Measurements from ENCODE around the gene MAPK8IP3. TPM values are rescaled to one million over a fixed set of nuclear protein-coding genes. Genes with fewer than 3 reads are reported as not detected.

Gene MAPK8IP3
- total RNA-seq, 2 experiments from 2014 or later: 46.5 to 50.7 TPM

DNA sequence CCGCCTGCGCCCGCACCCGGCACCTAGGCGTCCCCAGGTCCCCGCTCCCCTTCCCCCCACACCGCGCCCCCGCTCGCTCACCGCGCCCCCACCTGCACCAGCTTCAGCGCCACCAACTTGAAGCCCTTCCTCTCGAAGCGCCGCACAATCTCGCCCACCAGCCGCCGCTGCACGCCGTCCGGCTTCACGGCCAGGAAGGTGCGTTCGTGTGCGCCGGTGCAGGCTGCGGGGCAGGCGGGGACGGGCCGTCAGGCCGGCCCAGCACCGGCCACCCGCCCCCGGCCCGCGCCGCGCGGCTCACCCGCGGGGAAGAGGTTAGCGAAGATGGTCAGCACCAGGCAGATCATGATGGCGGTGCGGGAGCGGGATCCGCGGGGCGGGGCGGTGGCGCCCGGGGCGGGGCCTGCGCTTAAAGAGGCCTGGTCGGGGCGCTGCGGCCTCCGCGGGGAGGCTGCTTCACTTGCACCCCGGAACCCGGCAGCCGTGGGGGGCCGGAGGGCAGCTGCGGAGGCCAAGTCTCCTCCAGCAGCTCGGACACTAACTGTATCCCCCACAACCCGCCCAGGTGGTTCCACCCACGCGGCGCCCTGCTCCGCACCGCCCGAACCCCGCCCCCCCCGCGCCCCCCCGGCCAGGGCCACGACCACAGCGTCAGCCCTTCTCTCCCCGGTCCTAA lies 65.3 kb downstream of the MAPK8IP3 start, which contains the start of gene NME3:
Gene NME3, minus strand, starts transcription at position 356 of the 676 bp plus-strand sequence. Its CDS starts 9 bp downstream, at position 347.
- intact Hi-C loops (cut with micrococcal nuclease): loop anchor here (5.0 kb wide), 2 partner anchors 171 to 349 kb away; partner anchors contain the start of genes MSRB1 and UQCC4
- Mint-ChIP-seq H3K27me3 (ENCODE audit: low read depth) (no peaks in the 10 kb centered on the region), H3K4me3 (peak within 1 kb of the TSS; percentile 93), H3K9me3 (no peaks in the 10 kb centered on the region), H3K36me3 (ENCODE audit: low read depth) (peaks cover 15% of the 10 kb centered on the region), H3K27ac (peak within 1 kb of the TSS; percentile 91), H3K4me1 (ENCODE audit: low read depth) (peaks cover 7% of the 10 kb centered on the region)
- CTCF ChIA-PET: interaction anchor here (0.5 to 3.5 kb wide), 3 partner anchors 11 to 170 kb away, joined by 3 to 26 read pairs (median 3); partner anchors contain the start of genes NUBP2 and SPSB3
- DNase-seq: peak; percentile 81

DNA sequence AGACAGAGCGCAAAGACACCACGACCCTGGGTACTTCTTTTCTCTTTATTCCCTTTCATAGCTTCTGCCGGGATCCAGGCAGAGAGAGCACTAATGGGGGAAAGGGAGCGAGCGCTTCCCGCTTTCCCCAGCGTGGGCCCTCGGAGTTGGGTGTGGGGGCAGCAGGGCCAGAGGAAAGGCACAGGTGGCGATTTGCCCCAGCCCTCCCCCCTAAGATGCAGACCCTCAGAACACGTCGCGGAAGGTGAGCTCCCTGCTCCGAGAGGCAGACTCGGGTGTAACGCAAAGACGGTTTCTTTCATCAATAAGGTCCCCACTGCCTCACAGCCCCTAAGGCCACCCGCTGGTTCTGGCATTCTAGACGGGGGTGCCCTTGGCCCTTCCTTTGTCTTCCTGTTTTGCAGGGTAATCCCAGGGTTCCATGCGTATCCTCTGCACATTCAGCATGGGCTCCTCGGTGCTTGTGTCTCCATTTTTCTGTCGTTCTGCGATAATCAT lies 65.9 kb downstream of the MAPK8IP3 start:
- Mint-ChIP-seq H3K4me1 (ENCODE audit: low read depth) (peaks cover 7% of the 10 kb centered on the region), H3K9me3 (no peaks in the 10 kb centered on the region), H3K27me3 (ENCODE audit: low read depth) (no peaks in the 10 kb centered on the region), H3K27ac (peak overlapping the region; percentile 91), H3K36me3 (ENCODE audit: low read depth) (peaks cover 15% of the 10 kb centered on the region), H3K4me3 (peak overlapping the region; percentile 93)
- intact Hi-C loops (cut with micrococcal nuclease): loop anchor here (1.0 to 5.0 kb wide), 7 partner anchors 55 to 463 kb away; partner anchors contain the start of genes CRAMP1, FAHD1, HAGH and IFT140
- no peak for DNase-seq
- CTCF ChIA-PET: interaction anchor here (0.5 to 3.5 kb wide), 3 partner anchors 11 to 169 kb away, joined by 3 to 26 read pairs (median 3); partner anchors contain the start of genes NUBP2 and SPSB3

DNA sequence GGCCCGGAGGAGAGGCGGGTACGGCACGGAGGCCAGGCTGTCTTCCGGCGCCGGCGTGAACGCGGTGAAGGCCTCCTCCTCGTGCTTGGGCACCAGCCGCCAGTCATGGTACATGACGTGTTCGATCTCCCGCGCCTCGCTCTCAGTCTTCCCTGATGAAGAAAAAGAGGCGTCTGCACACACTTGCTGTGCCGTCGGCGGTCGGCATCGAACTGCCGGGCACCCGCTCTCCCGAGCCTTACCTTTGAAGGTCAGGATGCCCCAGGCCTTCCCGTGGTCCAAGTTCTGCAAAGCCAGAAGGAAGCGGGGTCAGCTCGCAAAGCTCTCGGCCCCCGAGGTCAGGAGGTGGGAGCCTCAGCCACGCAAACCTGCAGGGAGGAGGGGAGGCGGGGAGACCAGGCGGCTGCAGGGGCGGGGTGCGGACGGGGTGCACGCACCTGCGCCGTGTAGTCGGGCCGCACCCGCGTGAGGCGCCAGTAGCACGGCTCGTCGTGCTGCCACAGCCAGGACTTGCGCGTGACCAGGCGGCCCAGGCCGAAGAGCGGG lies 66.4 kb downstream of the MAPK8IP3 start, which contains the start of gene EME2:
Gene EME2, plus strand, starts transcription at position 449 of the 546 bp plus-strand sequence. CDS start 418 bp downstream, outside the sequence.
- peaks cover 15% of the 10 kb centered on the region for H3K36me3 Mint-ChIP-seq (ENCODE audit: low read depth)
- peak within 1 kb of the TSS; percentile 93 for H3K27ac Mint-ChIP-seq
- H3K27me3 Mint-ChIP-seq (ENCODE audit: low read depth): no peaks in the 10 kb centered on the region
- H3K9me3 Mint-ChIP-seq: no peaks in the 10 kb centered on the region
- H3K4me1 Mint-ChIP-seq (ENCODE audit: low read depth): peaks cover 7% of the 10 kb centered on the region
- CTCF ChIA-PET: interaction anchor here (1.5 to 3.5 kb wide), 3 partner anchors 10 to 169 kb away, joined by 3 to 26 read pairs (median 10); partner anchors contain the start of genes MAPK8IP3, NUBP2 and SPSB3
- H3K4me3 Mint-ChIP-seq: peak within 1 kb of the TSS; percentile 93
- DNase-seq: peak; percentile 69
- intact Hi-C loops (cut with micrococcal nuclease): loop anchor here (1.0 to 5.0 kb wide), 7 partner anchors 54 to 464 kb away; partner anchors contain the start of genes CRAMP1, FAHD1, HAGH and IFT140

DNA sequence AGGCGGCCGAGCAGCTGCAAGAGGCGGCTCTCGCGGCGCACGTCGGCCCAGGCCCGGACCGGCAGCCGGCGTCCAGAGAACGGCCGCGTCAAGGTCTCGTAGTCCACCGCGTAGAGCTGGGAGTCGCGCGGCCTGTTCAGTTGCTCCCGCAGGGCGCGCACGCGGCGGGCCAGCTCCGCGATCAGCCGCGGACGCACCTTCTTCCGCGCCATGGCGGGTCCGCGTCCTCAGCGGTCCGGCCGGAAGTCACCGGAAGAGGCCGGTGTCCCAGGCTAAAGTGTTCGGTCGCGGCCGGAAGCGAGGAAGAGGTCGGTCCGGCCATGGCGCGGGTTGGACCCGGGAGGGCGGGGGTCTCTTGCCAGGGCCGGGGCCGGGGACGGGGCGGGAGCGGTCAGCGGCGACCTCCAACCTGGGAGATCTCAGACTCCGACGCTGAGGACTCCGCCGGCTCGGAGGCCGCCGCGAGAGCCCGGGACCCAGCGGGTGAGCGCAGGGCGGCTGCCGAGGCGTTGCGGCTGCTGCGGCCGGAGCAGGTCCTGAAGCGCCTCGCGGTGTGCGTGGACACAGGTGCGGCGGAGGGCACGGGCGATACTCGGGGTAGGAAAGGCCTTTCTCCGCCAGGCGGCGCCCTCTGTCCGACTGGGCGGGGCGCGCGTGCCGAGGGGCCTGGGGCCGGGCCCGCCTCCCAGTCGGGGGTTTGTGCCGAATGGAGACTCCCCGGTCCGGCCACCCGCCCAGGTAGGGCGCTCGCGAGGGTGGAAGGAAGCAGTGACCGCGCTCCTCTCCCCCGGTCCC lies 67.1 kb downstream of the MAPK8IP3 start, which contains the start of gene MRPS34:
Gene MRPS34, minus strand, starts transcription at position 227 of the 795 bp plus-strand sequence. Its CDS starts 15 bp downstream, at position 212.
- peak; percentile 85 for DNase-seq
- intact Hi-C loops (cut with micrococcal nuclease): loop anchor here (1.0 to 5.0 kb wide), 9 partner anchors 9 to 464 kb away; partner anchors contain the start of genes CRAMP1, FAHD1, HAGH and IFT140
- H3K4me3 Mint-ChIP-seq: peak within 1 kb of the TSS; percentile 93
- H3K36me3 Mint-ChIP-seq (ENCODE audit: low read depth): peaks cover 12% of the 10 kb centered on the region
- H3K27me3 Mint-ChIP-seq (ENCODE audit: low read depth): no peaks in the 10 kb centered on the region
- H3K9me3 Mint-ChIP-seq: no peaks in the 10 kb centered on the region
- CTCF ChIA-PET: interaction anchor here (1.5 to 3.5 kb wide), 3 partner anchors 10 to 168 kb away, joined by 3 to 26 read pairs (median 10); partner anchors contain the start of genes MAPK8IP3, NUBP2 and SPSB3
- peaks cover 7% of the 10 kb centered on the region for H3K4me1 Mint-ChIP-seq (ENCODE audit: low read depth)
- H3K27ac Mint-ChIP-seq: peak within 1 kb of the TSS; percentile 93

DNA sequence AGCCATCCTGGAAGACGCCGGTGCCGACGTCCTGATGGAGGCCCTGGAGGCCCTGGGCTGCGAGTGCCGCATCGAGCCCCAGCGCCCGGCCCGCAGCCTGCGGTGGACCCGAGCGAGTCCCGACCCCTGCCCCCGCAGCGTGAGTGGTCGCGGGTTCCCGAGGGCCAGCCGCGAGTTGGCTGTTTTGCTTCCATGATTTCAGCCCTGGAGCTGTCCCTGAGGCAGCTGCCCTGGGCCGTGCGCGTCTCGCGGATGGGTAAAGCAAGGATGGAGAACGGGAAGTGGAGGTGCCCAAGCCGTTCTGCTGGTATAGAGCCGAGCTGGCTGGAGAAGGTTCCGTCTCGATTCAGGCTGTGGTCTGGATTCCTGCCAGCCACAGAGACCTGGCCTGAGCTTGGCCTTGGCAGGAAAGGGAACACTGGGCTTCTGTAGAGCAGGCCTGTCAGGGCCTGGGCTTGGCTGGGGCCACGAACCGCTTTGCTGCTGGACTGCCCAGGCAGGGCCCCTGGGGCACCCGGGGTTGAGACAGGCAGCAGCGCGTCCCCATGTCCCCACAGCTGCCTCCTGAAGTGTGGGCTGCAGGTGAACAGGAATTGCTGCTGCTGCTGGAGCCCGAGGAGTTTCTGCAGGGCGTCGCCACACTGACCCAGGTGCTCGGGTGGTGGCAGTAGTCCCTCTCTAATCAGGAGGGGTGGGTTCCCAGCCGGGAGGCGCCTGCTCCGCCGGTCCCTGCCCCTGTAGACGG lies 67.9 kb downstream of the MAPK8IP3 start:
- peak; percentile 38 for DNase-seq
- H3K9me3 Mint-ChIP-seq: no peaks in the 10 kb centered on the region
- intact Hi-C loops (cut with micrococcal nuclease): loop anchor here (1.0 to 5.0 kb wide), 8 partner anchors 8 to 465 kb away; partner anchors contain the start of genes CRAMP1, FAHD1, HAGH and IFT140
- H3K4me3 Mint-ChIP-seq: peak overlapping the region; percentile 93
- H3K27ac Mint-ChIP-seq: peak overlapping the region; percentile 32
- H3K27me3 Mint-ChIP-seq (ENCODE audit: low read depth): no peaks in the 10 kb centered on the region
- H3K36me3 Mint-ChIP-seq (ENCODE audit: low read depth): peaks cover 10% of the 10 kb centered on the region
- CTCF ChIA-PET: interaction anchor here (1.8 to 3.5 kb wide), 2 partner anchors 9 to 68 kb away, joined by 10 to 26 read pairs; partner anchors contain the start of genes MAPK8IP3, NUBP2 and SPSB3
- peaks cover 7% of the 10 kb centered on the region for H3K4me1 Mint-ChIP-seq (ENCODE audit: low read depth)

DNA sequence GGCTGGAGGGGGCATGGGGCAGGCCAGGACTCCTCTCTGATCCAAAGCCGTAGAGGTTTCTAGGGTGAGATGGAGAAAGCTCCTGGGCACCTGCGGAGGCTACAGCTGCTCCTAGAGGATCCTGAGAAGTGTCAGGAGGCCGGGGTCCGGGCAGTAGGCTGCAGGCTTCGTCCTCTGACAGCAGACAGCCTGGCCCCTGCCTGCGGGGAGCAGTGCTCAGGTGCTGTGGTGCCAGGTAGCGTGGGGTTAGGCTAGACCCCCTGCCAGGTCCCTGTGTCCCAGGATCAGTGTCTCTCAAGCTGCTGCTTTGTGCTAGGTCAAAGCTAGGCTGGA lies 68.4 kb downstream of the MAPK8IP3 start:
- Mint-ChIP-seq H3K27me3 (ENCODE audit: low read depth) (no peaks in the 10 kb centered on the region), H3K4me1 (ENCODE audit: low read depth) (peaks cover 7% of the 10 kb centered on the region), H3K36me3 (ENCODE audit: low read depth) (peaks cover 10% of the 10 kb centered on the region), H3K9me3 (no peaks in the 10 kb centered on the region), H3K27ac (no peak overlapping the region), H3K4me3 (peak overlapping the region; percentile 93)
- DNase-seq: no peak
- intact Hi-C loops (cut with micrococcal nuclease): loop anchor here (5.0 kb wide), 2 partner anchors 168 to 352 kb away; partner anchors contain the start of genes MSRB1 and UQCC4
- CTCF ChIA-PET: interaction anchor here (0.7 to 3.5 kb wide), 2 partner anchors 8 to 21 kb away, joined by 3 to 26 read pairs; partner anchors contain the start of genes NUBP2 and SPSB3

DNA sequence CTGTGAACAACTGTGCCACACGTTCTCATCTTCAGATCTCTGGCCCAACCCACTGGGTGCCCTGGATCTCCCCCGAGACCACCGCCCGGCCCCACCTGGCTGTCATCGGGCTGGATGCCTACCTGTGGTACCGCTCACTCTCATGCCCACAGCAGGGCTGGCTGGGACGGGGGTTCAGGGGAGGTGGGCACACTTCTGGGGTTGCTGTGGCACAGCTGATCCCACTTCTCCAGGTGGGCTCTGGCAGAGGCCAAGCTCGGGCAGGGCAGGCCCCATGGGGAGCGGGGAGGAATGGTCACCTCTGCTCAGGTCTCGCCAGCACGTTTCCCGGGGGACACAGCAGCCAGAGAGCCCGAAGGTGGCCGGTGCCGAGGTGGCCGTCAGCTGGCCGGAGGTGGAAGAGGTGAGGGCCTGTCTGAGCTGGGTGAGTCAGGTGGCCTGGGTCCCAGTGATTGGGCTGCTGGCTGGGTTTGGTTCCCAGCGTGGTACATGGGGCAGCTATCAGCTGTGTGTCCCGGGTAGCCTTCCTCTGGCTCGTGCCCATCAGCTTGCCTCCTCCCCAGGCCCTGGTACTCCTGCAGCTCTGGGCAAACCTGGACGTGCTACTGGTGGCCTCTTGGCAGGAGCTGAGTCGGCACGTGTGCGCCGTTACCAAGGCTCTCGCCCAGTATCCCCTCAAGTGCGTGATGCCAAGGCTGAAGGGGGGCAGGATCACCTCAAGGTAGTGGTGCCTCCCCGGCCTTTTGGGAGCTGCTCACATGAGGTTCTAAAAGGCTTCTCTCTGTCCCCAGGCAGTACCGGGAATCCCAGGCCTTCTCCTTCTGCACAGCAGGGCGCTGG lies 69.2 kb downstream of the MAPK8IP3 start:
- no peak overlapping the region for H3K27ac Mint-ChIP-seq
- intact Hi-C loops (cut with micrococcal nuclease): no loop called here
- H3K4me1 Mint-ChIP-seq (ENCODE audit: low read depth): peaks cover 7% of the 10 kb centered on the region
- H3K9me3 Mint-ChIP-seq: no peaks in the 10 kb centered on the region
- peak overlapping the region; percentile 12 for H3K4me3 Mint-ChIP-seq
- no peak for DNase-seq
- CTCF ChIA-PET: interaction anchor here (0.7 to 3.5 kb wide), 2 partner anchors 7 to 22 kb away, joined by 3 to 26 read pairs; partner anchors contain the start of genes NUBP2 and SPSB3
- peaks cover 10% of the 10 kb centered on the region for H3K36me3 Mint-ChIP-seq (ENCODE audit: low read depth)
- no peaks in the 10 kb centered on the region for H3K27me3 Mint-ChIP-seq (ENCODE audit: low read depth)

DNA sequence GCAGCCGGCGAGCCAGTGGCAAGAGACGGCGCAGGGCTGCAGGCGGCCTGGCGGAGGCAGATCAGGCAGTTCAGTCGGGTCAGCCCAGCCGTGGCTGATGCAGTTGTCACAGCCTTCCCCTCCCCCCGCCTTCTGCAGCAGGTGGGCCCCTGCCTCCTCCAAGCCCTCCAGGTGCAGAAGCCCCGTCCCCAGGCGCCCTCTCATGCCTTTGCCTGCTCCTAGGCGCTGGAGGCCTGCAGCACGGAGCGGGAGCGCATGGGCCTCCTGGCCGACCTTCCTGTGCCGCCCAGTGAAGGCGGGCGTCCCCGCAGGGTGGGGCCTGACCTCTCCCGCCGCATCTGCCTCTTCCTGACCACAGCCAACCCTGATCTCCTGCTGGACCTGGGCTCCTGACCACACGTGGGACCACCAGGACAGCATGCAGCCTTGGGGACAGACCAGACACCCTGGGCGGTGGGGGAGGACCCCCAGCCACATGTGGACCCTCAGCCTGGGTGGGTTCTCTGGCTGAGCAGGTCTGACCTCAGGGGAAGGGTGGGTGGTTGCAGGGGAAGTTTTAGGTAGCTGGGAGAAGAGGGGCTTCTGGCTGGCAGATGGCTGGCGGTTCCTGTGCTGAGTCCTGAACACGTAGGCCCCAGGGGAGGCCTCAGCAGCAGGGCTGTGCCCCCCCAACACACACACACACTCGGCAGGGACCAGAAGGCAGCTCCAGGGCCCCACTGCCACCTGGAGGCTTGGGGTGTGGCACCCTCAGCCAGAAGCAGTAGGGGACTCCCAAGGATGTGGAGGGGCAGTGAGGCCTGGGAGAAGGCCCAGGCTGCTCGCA lies 70.1 kb downstream of the MAPK8IP3 start:
- Mint-ChIP-seq H3K27ac (no peak overlapping the region), H3K4me3 (no peak overlapping the region)

DNA sequence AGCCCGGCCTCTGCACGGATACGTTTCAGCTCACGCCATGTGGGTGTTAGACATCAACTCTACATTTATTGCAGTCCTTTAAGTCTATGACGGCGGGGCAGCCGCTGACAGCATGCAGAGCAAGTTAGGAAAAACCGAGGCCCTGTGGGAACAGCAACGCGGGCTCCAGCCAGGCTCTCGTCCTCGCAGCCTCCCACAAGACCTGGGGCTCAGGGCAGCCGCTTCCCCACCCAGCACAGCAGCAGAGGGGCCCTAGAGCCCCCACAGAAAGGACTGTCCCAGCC lies 70.6 kb downstream of the MAPK8IP3 start:
- H3K4me1 Mint-ChIP-seq (ENCODE audit: low read depth): peaks cover 15% of the 10 kb centered on the region
- H3K27ac Mint-ChIP-seq: no peak overlapping the region
- intact Hi-C loops (cut with micrococcal nuclease): no loop called here
- no peaks in the 10 kb centered on the region for H3K27me3 Mint-ChIP-seq (ENCODE audit: low read depth)
- DNase-seq: no peak
- peaks cover 10% of the 10 kb centered on the region for H3K36me3 Mint-ChIP-seq (ENCODE audit: low read depth)
- CTCF ChIA-PET: no interaction called here
- H3K4me3 Mint-ChIP-seq: no peak overlapping the region
- no peaks in the 10 kb centered on the region for H3K9me3 Mint-ChIP-seq

More for the DNA sequence above, 70.1 kb downstream of the MAPK8IP3 start:
- no peak for DNase-seq
- Mint-ChIP-seq H3K9me3 (no peaks in the 10 kb centered on the region), H3K27me3 (ENCODE audit: low read depth) (no peaks in the 10 kb centered on the region), H3K36me3 (ENCODE audit: low read depth) (peaks cover 10% of the 10 kb centered on the region), H3K4me1 (ENCODE audit: low read depth) (peaks cover 9% of the 10 kb centered on the region)
- CTCF ChIA-PET: no interaction called here
- intact Hi-C loops (cut with micrococcal nuclease): no loop called here

DNA sequence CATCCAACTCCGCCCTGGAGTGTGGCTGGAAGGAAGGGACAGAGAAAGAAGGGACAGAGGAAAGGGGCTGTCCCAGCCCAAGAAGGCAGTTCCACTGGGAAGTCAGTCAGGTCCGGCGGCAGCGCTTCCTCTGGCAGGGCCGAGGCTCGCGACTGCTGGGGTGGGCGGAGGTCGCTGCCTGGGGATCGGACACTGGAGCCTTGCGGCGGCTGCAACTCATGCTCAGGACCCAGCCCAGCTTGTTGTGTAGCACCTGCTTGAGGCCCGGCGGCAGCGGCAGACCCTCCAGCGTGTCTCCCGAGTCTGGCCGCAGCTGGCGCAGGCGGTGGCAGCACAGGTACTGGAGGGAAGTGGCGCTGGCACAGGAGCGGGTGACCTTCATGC lies 71.0 kb downstream of the MAPK8IP3 start:
- H3K4me3 Mint-ChIP-seq: no peak overlapping the region
- H3K36me3 Mint-ChIP-seq (ENCODE audit: low read depth): peaks cover 6% of the 10 kb centered on the region
- peaks cover 17% of the 10 kb centered on the region for H3K4me1 Mint-ChIP-seq (ENCODE audit: low read depth)
- DNase-seq: no peak
- H3K9me3 Mint-ChIP-seq: no peaks in the 10 kb centered on the region
- no peak overlapping the region for H3K27ac Mint-ChIP-seq
- H3K27me3 Mint-ChIP-seq (ENCODE audit: low read depth): no peaks in the 10 kb centered on the region
- intact Hi-C loops (cut with micrococcal nuclease): no loop called here
- CTCF ChIA-PET: no interaction called here

Data from activated naive CD4-positive, alpha-beta T cell treated with anti-CD3 and anti-CD28 coated beads for 36 hours (primary cell).